Activated naive CD8-positive, alpha-beta T cell (primary cell): ENCODE measurements around the gene SYT1.

Source experiments
- H3K27ac Mint-ChIP-seq: one replicate; pipeline ENCODE4 v1.8.0; 2021; ENCODE audit warnings: mixed read lengths
- H3K27me3 Mint-ChIP-seq: one replicate; pipeline ENCODE4 v1.8.0; 2021; ENCODE audit warnings: mixed read lengths
- H3K36me3 Mint-ChIP-seq: one replicate; pipeline ENCODE4 v1.8.0; 2021; ENCODE audit warnings: mixed read lengths
- H3K4me1 Mint-ChIP-seq: one replicate; pipeline ENCODE4 v1.8.0; 2021; ENCODE audit warnings: low read depth, mixed read lengths
- H3K4me3 Mint-ChIP-seq: one replicate; pipeline ENCODE4 v1.8.0; 2021; ENCODE audit warnings: mild to moderate bottlenecking, mixed read lengths
- H3K9me3 Mint-ChIP-seq: one replicate; pipeline ENCODE4 v1.8.0; 2021; ENCODE audit warnings: low read depth, mixed read lengths

Gene SYT1

DNA sequence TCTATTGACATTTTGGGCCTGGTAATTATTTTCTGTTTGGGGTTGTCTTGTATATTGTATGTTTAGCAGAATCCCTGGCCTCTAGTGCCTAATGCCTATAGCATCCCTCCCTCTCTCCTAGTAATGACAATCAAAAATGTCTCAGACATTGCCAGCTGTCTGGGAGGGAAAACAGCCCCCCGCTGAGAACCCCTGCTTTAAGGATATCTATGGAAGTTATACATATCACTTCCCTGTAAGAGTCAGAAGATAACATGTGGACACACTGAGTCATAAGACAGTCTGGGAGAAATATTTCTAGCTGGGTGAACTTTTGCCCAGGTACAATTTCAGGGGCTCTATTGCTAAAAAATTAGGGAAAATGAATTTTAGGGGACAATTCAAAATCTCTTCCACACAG lies 571.2 kb downstream of the SYT1 start:
- H3K9me3 Mint-ChIP-seq: no peaks in the 10 kb centered on the region
- H3K27me3 Mint-ChIP-seq: peaks cover 2% of the 10 kb centered on the region
- H3K4me3 Mint-ChIP-seq: no peak overlapping the region
- no peaks in the 10 kb centered on the region for H3K36me3 Mint-ChIP-seq
- H3K27ac Mint-ChIP-seq: no peak overlapping the region
- no peaks in the 10 kb centered on the region for H3K4me1 Mint-ChIP-seq

DNA sequence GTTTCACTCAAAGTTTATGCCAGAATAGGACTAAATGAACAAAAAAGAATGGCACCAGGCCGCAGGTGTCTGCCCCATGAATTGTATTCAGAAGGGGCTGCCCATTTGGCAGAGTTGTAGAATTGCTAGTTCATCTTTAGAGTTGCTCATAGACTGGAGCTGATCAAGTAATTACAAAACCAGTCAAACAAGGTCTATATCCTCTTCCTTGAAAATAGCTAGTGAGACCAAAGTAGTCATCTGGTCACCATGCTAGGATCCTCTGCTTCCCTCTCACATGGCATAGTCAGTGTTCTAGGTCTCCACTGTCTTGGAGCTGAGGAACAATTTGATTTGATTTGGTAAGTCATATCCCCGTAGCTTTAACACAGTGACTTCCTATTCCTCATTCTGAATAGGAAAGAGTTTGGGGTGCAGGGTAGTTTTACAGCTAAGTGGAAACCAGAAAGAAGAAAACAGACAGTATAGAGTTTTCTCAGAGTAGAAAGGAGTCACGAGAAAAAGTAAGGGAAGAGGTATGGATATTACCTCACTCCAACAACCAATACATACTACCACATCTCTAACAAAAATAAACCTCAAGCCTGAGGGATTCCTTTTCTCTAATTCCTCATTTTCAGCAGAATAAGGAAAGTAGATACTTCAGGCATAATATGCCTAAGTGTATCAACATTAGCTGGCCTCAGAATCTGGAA lies 574.1 kb downstream of the SYT1 start:
- H3K4me1 Mint-ChIP-seq: no peaks in the 10 kb centered on the region
- no peak overlapping the region for H3K27ac Mint-ChIP-seq
- H3K27me3 Mint-ChIP-seq: peaks cover 2% of the 10 kb centered on the region
- no peaks in the 10 kb centered on the region for H3K36me3 Mint-ChIP-seq
- no peak overlapping the region for H3K4me3 Mint-ChIP-seq
- H3K9me3 Mint-ChIP-seq: no peaks in the 10 kb centered on the region

DNA sequence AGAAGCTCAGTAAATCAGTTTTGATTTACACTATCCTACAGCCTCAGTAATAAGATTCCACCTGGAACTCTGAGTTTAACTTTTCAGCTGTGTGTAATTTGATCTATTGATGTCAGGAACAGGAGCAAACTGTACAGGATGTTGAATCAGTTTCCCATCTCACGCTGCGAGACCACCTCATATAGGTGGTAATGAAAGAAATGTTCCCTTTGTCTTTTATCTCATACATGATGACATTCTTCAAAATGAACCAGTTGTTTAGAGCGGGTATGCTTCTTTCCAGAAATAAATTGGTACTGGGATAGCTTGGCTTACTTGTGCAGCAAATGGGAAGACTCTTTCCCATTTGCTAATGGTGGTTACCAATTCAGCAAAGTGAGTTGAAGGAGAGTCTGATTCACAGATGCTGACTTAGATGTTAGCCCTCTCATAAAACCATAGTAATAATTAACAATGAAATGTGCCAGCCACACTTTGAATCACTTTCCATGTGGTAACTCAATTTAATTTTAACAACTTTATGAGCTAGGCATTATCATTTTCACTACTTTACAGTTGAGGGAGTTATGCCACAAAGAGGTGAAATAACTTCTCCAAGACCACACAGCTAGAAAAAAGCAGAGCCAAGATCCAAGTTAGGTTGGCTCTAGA lies 574.7 kb downstream of the SYT1 start:
- no peak overlapping the region for H3K4me3 Mint-ChIP-seq
- no peaks in the 10 kb centered on the region for H3K4me1 Mint-ChIP-seq
- H3K27ac Mint-ChIP-seq: no peak overlapping the region
- H3K36me3 Mint-ChIP-seq: no peaks in the 10 kb centered on the region
- peaks cover 2% of the 10 kb centered on the region for H3K27me3 Mint-ChIP-seq
- H3K9me3 Mint-ChIP-seq: no peaks in the 10 kb centered on the region

DNA sequence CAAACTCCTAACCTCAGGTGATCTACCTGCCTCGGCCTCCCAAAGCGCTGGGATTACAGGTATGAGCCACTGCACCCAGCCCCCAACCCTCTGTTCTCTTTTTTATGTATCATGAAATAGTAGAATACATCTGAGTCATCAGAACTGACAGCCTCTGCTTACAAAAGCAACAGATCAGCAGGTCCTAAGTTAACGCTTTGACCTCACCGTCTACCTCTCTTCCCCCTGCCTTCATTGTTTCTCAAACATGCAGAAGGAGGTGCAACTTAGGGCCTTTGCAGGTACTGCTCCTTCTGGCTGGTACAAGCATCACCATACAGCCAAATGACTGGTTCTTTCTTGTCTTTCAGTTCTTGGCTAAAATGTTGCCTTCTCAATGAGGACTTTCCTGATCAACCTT lies 577.0 kb downstream of the SYT1 start:
- H3K4me1 Mint-ChIP-seq: no peaks in the 10 kb centered on the region
- no peaks in the 10 kb centered on the region for H3K27me3 Mint-ChIP-seq
- H3K36me3 Mint-ChIP-seq: no peaks in the 10 kb centered on the region
- H3K9me3 Mint-ChIP-seq: no peaks in the 10 kb centered on the region
- no peak overlapping the region for H3K27ac Mint-ChIP-seq
- no peak overlapping the region for H3K4me3 Mint-ChIP-seq

DNA sequence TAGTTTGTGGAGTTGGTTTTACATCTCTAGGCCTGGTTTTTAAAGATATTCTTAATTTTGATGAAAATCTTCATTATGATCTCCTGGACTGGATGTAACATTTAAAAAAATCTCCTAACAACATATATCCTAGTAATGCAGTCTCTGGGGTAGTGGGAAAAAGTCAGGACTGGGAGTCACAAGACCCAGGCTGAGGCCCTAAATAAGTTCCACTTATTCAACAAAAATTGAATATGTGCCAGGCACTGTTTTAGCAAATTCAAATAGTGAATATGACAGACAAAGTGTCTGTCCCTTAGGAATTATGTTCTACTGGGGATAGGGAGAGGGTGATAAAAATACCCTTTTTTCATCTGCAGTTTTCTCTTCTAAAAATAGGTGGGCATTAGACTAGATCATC lies 577.8 kb downstream of the SYT1 start:
- no peaks in the 10 kb centered on the region for H3K27me3 Mint-ChIP-seq
- H3K4me1 Mint-ChIP-seq: no peaks in the 10 kb centered on the region
- H3K36me3 Mint-ChIP-seq: no peaks in the 10 kb centered on the region
- H3K9me3 Mint-ChIP-seq: no peaks in the 10 kb centered on the region
- no peak overlapping the region for H3K27ac Mint-ChIP-seq
- no peak overlapping the region for H3K4me3 Mint-ChIP-seq

DNA sequence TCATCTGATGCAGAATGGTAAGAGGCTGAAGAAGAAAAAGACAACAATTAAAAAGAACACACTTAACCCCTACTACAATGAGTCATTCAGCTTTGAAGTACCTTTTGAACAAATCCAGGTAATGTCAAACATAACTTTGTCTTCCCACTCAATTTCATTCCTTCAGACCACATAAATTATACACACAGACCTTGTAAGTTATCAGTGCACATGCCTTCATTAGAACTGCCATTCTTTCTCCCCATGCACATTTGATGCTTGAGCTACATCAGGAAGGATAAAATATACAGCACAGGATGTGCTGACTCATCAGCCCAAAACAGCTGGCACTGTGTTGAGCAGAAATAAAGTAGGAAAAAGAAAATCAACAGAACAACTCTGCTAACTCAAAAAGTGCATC lies 579.5 kb downstream of the SYT1 start:
- Mint-ChIP-seq H3K27ac (no peak overlapping the region), H3K36me3 (no peaks in the 10 kb centered on the region), H3K4me1 (no peaks in the 10 kb centered on the region), H3K27me3 (no peaks in the 10 kb centered on the region), H3K9me3 (no peaks in the 10 kb centered on the region), H3K4me3 (no peak overlapping the region)

DNA sequence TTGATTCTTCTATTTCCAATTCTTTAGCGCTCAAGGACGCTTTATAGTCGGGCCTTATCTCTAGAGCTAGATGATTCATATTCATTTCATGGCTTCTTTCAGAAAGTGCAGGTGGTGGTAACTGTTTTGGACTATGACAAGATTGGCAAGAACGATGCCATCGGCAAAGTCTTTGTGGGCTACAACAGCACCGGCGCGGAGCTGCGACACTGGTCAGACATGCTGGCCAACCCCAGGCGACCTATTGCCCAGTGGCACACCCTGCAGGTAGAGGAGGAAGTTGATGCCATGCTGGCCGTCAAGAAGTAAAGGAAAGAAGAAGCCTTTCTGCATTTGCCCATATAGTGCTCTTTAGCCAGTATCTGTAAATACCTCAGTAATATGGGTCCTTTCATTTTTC lies 584.2 kb downstream of the SYT1 start:
- no peak overlapping the region for H3K27ac Mint-ChIP-seq
- H3K9me3 Mint-ChIP-seq: no peaks in the 10 kb centered on the region
- H3K36me3 Mint-ChIP-seq: no peaks in the 10 kb centered on the region
- no peaks in the 10 kb centered on the region for H3K27me3 Mint-ChIP-seq
- H3K4me1 Mint-ChIP-seq: no peaks in the 10 kb centered on the region
- no peak overlapping the region for H3K4me3 Mint-ChIP-seq

DNA sequence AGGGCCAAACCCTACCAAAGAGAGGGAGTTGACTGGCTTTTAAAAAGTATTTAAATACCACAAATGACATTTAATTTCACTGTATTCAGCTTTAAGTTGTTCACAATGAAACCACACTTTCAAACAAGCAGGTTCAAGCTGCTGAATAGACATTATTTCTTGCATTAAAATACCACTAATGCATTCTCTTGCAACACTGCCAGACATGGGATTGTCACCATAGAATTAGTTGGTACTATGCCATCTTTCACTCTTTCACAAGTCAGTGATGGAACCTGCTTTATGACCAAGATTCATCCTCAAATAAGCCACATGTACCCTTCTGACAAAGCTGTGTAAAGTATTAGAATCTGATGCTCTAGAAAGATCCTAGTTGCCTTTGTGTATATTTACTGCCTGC lies 586.8 kb downstream of the SYT1 start:
- H3K27ac Mint-ChIP-seq: no peak overlapping the region
- no peaks in the 10 kb centered on the region for H3K27me3 Mint-ChIP-seq
- H3K9me3 Mint-ChIP-seq: no peaks in the 10 kb centered on the region
- no peak overlapping the region for H3K4me3 Mint-ChIP-seq
- no peaks in the 10 kb centered on the region for H3K4me1 Mint-ChIP-seq
- no peaks in the 10 kb centered on the region for H3K36me3 Mint-ChIP-seq

DNA sequence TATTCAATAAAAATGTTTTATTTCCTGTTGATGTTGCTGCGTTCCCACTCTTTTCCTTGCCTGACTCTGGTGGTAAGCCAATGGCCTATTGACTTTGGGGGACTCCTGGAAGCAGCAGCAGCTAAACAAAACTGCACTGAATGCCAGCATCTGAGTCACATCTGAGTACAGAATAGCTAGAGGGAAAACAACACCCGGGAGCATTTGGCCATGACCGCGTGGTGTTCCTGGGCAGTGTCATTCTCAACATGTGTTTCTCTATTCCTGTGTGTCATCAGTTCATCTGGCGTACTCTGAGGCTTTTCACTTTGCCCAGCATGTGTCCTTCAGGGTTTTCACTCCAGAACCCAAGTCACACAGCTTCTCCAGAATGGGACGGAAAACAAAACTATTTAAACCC lies 587.4 kb downstream of the SYT1 start:
- no peaks in the 10 kb centered on the region for H3K27me3 Mint-ChIP-seq
- H3K27ac Mint-ChIP-seq: no peak overlapping the region
- no peaks in the 10 kb centered on the region for H3K36me3 Mint-ChIP-seq
- no peaks in the 10 kb centered on the region for H3K4me1 Mint-ChIP-seq
- H3K4me3 Mint-ChIP-seq: no peak overlapping the region
- H3K9me3 Mint-ChIP-seq: no peaks in the 10 kb centered on the region

DNA sequence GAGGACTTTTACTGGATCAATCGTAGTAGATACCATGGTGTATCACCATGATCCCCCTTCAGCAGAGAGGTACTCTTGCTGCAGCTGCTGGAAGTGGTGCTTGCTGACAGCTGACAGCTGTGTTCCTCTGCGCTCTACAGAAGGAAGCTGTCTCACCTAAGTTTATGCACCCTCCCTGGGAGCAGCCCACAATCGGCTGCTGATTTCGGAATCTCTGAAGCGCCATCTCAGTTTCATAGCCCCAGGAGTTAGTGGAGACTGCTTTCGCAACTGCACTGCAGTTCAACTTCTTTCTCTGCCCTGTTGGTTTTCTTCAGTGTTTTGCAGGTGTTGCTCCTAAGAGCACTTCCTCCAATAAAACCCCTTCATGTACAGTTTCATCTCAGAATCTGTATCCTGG lies 588.3 kb downstream of the SYT1 start:
- Mint-ChIP-seq H3K4me3 (no peak overlapping the region), H3K27ac (no peak overlapping the region), H3K9me3 (no peaks in the 10 kb centered on the region), H3K4me1 (no peaks in the 10 kb centered on the region), H3K36me3 (no peaks in the 10 kb centered on the region), H3K27me3 (no peaks in the 10 kb centered on the region)

DNA sequence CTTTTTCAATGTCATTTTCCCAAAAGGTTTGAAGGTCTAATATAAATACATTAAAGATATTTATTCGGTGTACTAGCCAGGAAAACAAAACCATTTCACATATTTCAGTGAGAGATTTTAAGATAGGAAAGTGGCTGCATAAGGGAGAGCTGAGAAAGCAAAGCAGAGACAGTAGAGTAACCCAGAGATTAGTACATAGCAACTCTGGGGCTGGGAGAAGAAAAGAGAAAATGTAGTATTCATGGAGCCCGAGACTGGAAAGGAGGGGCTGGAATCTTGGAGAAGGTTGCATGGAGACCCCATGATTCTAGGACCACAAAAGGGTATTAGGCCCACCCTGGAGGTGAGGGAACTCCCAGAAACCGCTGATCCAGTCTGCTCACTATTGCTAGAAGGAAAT lies 589.2 kb downstream of the SYT1 start:
- no peaks in the 10 kb centered on the region for H3K36me3 Mint-ChIP-seq
- no peaks in the 10 kb centered on the region for H3K27me3 Mint-ChIP-seq

DNA sequence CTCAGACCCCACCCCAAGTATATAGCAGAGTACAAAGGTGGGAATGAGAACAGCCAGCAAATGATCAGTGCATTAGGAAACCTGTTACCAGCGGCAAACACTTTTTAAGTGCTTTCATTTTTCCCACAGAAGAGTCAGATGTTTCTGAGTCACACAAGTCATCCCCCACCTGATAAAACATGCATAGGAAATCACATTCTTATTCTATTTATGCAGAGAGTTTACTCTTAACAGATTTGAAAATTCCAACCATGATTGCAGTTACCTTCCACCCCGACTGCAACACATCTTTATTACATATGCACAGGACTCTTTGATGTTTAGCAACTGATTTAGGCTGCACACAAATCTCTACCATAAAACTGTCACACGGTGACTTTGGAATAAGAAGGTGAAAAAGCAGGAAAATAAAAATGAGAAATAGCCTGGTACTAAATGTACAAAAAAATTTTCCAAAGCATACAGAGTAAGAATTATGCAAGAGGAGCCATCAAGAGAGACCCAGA lies 589.8 kb downstream of the SYT1 start:
- Mint-ChIP-seq H3K4me1 (no peaks in the 10 kb centered on the region), H3K27me3 (no peaks in the 10 kb centered on the region), H3K27ac (no peak overlapping the region), H3K36me3 (no peaks in the 10 kb centered on the region), H3K9me3 (no peaks in the 10 kb centered on the region), H3K4me3 (no peak overlapping the region)

More for the DNA sequence above, 589.2 kb downstream of the SYT1 start:
- Mint-ChIP-seq H3K27ac (no peak overlapping the region), H3K4me1 (no peaks in the 10 kb centered on the region), H3K9me3 (no peaks in the 10 kb centered on the region), H3K4me3 (no peak overlapping the region)

DNA sequence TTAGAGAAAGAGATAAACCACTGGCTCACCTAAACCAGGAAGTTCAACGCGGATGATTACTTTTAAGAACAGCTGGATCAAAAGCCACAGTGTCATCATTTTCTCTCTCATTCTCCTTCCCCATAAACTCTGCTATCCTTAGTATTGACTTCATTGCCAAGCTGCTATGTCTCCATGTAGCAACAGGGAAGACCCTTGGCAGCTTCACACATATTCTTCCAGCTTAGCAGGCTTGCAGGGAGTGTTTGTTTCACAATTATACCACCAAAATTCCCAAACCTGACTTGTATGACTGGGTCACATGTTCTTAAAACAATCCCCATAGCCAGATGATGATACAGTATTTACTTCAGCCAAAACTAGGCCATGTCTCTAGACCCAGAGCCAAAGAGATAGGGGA lies 590.7 kb downstream of the SYT1 start:
- Mint-ChIP-seq H3K27ac (no peak overlapping the region), H3K4me3 (no peak overlapping the region), H3K27me3 (no peaks in the 10 kb centered on the region), H3K36me3 (no peaks in the 10 kb centered on the region), H3K4me1 (no peaks in the 10 kb centered on the region), H3K9me3 (no peaks in the 10 kb centered on the region)

DNA sequence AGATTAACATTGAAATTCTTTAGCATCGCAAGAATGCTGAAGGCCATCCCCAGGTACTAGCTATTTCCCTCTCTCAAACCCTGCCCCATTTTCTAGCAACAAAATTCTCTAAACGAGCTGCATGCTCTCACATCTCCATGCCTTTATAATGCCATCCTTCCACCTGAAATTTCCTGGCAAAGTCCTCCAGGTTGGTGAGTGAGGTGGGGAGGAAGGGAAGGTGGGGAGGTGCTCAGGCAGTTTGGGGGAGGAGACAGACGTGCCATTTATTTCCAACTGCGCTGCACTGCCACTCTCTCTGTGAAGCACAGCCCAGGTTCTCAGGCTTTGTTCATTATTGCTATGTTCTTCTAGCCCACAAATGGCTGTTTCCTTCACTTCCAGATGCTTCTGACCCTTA lies 617.7 kb downstream of the SYT1 start:
- Mint-ChIP-seq H3K9me3 (no peaks in the 10 kb centered on the region), H3K27me3 (no peaks in the 10 kb centered on the region), H3K36me3 (no peaks in the 10 kb centered on the region), H3K4me3 (no peak overlapping the region), H3K27ac (no peak overlapping the region), H3K4me1 (no peaks in the 10 kb centered on the region)

DNA sequence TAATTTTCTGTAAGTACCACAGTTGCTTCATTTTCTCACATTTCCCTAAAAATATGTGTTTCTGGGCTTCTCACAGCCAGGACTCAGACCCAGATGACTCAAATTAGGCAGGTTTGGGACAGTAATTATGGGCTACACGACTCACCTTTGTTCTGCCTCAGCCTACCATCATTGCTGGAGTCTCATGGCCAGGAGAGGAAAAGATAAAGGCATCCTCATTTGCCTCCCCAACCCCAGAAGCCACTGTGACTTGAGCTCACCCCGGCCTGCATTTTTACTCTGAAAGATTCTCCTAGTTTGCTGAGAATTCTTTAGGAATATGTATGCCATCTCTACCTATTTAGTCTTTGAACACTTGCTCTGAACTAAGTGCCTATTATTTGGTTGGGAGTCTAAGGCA lies 618.3 kb downstream of the SYT1 start:
- Mint-ChIP-seq H3K36me3 (no peaks in the 10 kb centered on the region), H3K4me3 (no peak overlapping the region), H3K4me1 (no peaks in the 10 kb centered on the region), H3K9me3 (no peaks in the 10 kb centered on the region), H3K27me3 (no peaks in the 10 kb centered on the region), H3K27ac (no peak overlapping the region)

DNA sequence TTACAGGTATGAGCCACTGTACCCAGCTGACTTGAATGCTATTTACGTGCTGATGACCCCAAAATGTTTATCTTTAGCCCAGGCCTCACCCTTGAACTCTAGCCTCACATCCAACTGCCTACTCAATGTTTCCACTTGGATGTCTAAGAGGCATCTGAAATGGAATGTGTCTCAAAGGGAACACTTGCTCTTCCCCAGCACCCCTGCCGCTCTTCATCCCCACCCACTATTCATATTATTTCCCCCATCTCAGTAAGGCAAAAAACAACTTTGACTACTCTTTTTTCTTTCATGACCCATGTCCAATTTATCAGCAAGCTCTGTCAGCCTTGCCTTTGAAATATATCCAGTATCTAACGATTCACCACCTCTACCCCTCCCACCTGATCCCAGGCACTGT lies 621.6 kb downstream of the SYT1 start:
- no peaks in the 10 kb centered on the region for H3K36me3 Mint-ChIP-seq
- H3K4me3 Mint-ChIP-seq: no peak overlapping the region
- H3K4me1 Mint-ChIP-seq: no peaks in the 10 kb centered on the region
- H3K27ac Mint-ChIP-seq: no peak overlapping the region
- H3K27me3 Mint-ChIP-seq: no peaks in the 10 kb centered on the region
- no peaks in the 10 kb centered on the region for H3K9me3 Mint-ChIP-seq
